Hypothalamus (tissue), 51 donors: ENCODE measurements around the gene RSU1.
"Not testable (repeated sequence)": the region's sequence is repeated elsewhere in the genome, so short reads cannot be mapped to it uniquely, and the experiment has no call there.

ENCODE experiments used
- DNase-seq, 51 donors: peaks; one replicate each; lab custom pipeline; 2025; lab: John Stamatoyannopoulos, UW

Gene RSU1

GRCh38 chr10:16817125-16818019 lies at the start of gene RSU1:
RSU1 (minus strand) TSS chr10:16817424; CDS start chr10:16817081, 343 bp downstream.
- DNase-seq, result peak; percentile 95 to 100 (median 99)

DNA sequence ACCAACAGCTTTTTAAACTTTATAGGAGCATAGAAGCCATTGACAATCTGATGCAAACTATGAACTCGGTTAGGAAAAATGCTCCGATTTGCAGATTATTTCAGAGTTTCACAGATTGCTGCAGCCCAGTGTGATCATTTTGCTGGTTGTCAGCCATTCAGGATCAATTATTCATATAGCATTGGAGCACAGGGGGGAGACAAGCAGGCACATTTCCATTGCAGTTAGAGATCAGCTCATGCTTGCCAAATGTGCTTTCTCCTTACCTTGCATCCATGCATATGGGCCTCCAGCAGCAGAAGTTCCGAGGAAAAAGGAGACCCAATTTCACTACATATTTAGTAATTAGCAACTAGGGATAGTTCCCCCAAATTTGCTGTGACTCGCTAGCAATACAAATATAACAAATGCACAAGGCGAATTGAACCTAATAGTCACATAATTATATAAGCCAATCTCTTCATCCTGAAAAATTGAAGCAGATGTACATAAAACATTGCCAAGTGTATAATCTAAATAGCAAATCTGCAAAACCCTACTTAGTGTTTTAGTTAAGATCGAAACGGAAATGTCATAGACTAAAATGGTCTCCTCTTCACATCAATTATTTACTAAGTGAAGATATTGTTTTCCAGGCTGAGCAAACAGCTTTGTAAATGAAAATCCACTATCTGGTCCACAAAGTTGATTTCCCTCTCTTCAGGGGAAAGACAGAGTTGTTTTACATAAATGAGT lies 49.5 kb upstream of the RSU1 start:
- DNase-seq, result no peak

DNA sequence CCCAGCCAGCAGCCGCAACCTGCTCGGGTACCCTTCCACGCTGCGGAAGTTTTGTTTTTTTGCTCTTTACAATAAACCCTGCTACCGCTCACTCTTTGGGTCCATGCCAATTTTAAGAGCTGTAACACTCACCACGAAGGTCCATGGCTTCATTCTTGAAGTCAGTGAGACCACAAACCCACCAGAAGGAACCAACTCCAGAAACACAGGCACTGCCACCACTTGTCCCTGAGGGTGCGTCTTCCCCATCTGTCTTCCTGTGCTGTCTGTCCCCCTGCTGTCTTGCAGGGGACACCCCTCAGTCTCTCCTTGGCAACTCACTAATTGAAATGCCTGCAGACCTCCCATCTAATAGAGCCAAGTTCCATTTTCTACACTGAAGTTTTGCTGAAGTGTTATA lies 48.5 kb upstream of the RSU1 start:
- DNase-seq, result no peak

- DNase-seq, result no peak
These were observed 46.5 kb upstream of the RSU1 start for GRCh38 chr10:16863766-16864165.

DNA sequence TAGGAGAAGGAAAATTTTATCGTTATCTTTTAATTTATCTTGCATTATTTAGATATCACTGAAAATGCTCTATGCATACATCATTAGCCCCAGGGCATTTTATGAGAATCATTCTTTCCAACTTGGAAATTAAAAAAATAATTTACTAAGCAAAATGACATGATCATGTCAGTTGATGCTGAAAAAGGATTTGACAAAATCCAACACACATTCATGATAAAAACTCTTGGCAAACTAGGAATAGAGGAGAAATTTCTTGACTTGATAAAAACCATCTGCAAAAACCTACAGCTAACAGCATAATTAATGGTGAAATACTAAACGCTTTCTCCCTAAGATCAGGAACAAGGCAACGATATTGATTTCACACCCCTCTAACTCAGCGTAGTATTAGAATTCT lies 40.2 kb upstream of the RSU1 start:
- DNase-seq, result no peak

- no peak for DNase-seq
These were observed 39.3 kb upstream of the RSU1 start for GRCh38 chr10:16856567-16856966.

DNA sequence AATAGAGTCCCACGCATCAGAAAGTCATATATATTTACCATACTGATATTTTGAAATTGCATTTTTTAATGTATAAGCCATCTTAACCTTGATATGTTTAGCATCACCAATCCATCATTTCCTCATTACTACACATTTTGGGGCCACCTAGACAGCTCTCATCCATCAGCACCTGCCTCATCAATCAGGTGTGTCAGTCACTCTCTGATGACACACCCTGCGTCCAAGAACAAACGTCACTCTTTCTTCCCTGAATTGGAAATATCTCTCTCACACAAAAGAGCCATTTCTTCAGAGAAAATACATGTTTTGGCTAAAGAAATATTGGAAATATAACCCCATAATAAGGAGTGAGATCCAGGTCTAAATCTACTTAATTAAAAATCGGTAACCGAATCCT lies 38.9 kb upstream of the RSU1 start:
- no peak for DNase-seq

DNA sequence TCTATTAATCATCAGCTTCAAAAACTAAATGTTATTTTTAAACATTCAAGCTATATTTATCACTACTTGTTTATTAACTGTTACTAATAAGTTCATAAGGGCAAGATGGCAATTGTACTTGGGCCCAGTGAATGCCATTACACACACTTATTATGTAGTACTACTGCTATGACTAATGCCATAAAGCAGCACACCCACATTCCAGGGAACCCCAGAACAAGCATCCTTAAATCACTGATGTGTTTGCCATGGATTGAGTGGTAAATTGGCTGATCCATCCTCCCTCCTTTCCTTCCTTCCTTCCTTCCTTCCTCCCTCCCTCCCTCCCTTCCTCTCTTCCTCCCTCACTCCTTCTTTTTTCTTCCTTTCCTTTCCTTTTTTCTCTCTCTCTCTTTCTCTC lies 37.4 kb upstream of the RSU1 start:
- DNase-seq, result no peak

DNA sequence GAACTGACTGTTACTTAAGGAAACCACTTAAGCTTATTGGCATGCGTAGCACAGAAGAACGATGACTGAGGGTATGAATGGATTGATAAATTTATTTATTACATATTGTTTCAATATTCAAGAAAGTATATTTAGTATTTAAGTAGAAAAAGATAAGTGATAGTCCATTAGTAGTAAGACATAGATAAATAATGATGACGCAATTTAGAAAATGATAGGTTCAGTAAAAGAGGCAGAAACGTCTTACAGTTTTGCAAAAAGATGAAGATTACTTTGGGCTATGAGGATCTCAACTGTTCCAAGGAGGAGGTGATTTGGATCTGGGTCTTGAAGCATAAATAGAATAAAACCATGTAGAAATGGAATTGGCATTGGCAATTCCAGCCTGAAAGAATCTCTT lies 36.6 kb upstream of the RSU1 start:
- DNase-seq, result no peak

- no peak for DNase-seq
These were observed 36.0 kb upstream of the RSU1 start for GRCh38 chr10:16853201-16853600.

DNA sequence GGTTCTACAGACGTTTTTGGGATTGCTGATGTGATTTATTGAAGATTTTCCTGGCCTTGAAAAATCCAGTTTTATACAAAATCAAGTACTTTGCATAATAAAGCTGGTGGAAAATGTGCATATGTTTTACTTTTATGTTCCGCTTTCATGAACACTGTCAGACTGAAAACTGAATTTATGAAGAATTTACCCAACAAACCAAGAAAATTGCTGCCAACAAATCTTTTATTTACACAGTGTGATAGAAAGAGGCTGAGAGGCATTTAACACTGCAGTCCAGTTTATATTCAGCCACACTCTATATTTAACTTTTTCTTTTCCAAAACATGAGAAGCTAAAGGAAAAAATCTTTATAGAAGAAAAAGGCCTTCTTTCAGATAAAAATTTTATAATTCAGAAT lies 35.4 kb upstream of the RSU1 start:
- DNase-seq, result no peak

DNA sequence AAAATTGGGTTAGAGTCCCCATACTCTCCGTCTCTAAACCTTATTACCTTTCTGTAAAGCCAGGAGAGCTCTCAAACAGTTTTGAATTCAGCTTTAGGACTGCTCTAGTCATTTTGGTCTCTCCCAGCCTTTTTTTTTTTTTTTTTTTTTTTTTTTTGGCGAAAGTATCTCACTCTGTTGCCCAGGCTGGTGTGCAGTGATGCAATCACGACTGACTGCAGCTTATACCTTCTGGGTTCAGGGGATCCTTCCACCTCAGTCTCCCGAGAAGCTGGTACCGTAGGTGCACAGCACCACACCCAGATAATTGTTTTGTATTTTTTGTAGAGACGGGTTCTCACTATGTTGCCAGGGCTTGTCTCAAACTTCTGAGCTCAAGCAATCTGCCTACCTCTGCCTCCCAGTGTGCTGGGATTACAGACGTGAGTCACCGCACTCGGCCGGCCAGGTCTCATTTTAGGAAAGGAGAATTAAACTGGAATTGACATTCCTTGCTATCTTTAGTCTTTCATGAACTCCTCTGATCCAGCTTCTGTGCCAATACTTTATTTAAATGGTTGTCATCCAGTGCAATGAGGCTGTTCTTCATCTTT lies 31.4 kb upstream of the RSU1 start:
- no peak for DNase-seq

DNA sequence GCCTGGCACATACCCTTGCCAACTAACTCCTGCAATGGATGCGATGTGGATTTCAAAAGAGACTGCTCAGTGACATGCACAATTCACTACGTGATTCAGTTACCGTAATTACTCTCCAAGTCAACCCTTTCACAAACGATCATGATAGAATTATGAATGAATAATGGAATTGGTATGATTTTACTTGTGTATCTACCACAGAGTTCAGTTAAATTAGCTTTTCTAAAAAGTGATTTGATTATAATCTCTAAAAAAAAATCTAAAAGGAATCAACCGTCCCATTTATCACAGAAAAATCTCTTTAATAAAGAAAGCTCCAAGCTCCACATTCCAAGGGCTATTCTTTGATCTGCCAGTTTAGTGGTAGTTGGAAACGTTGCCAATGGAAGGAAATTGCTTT lies 30.4 kb upstream of the RSU1 start:
- DNase-seq, result no peak

DNA sequence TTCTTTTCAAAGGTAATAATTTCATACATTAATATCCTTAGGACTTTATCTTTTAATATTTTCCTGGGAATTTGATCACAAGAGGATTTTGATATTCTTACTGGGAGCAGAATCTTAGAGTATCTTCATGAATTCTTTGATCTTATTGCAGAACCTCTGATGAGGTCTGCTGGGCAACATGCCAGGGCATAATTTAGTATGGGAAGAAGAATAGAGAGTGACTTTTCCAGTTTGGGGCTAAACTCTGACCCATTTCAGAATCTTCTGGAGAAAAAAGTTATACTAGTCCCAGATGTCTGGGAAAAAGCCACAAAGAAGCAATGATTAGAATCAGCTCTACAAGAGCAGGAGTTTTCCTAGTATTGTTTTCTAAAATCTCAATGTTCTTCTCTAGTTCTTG lies 28.0 kb upstream of the RSU1 start:
- no peak for DNase-seq

GRCh38 chr10:16843252-16843870 lies 26.1 kb upstream of the RSU1 start:
- peak in 2 of 51 donors; percentile 30 to 58 for DNase-seq

DNA sequence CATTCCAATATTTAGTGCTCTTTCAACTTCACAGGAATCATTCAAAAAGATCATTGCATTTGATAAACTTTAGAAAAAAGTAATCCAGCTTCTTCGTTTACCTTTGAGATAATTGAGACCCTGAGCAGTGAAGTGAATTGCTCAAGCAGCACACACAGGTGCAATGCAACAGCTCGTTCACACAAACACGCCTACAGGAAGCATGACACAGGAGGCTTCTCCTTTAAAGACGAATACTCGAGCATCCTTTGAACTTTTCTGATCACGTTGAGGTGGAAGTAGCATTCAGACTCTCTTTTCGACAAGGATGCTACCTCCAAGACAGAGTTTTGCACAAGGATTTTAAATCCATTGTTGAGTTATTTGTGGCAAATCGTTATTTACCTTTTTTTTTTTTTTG lies 18.0 kb upstream of the RSU1 start:
- DNase-seq, result no peak

DNA sequence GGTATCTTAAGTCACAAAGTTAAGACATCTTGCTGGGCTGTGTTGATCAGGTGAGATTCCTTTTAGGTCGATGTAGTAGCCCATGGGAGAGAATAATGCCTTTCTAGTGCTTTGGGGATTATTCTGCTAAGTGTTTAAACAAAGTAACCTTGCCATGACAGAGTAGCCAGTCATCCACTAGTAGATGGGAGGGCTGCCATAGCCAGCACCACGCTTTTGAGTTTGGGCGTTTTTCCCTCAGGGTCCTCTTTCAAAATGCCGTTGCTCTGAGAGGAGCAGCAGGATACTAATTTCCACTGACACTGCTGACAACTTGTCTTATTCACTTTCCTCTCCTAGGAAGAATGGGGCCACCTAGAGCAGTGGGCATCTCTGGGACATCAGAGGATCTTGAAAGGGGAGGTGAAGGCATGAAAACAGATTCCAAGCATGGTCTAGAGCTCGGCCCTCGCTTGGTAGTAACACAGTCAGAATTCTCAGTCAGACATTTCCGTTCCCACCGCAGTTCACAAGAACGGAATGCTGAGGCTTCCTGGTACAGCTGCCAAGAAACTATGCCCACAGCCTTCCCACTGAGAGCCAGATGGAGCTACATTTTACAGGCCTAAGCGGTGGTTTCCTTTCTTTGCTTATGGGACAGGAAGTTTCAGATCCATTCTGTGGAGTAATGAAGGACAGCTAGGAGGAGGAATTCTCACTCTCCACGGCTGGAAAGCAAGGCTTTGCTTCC lies 15.3 kb upstream of the RSU1 start:
- peak in 1 of 51 donors; percentile 25 for DNase-seq

DNA sequence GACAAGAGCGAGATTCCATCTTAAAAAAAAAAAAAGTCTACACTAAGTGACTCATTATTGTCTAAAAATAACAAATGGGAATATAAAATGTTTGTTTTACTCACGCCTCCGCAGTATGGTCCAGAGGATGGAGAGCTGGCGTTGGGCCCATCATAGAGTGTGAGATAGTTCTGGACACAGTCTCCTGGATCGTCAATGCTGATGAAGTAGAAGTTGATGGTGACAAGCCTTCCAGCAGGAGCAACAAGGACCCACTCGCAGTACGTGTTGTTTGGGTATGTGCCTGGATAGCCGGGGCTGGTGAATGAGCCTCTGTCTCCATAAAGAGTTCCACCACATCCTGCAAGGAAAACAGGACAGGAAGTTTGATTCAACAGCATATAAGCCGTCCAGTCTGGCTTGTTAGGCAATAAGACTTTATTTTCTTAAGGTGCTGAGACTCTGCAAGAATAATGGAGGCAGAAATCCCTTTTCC lies 11.5 kb upstream of the RSU1 start:
- DNase-seq, result no peak

GRCh38 chr10:16828114-16828568 lies 10.9 kb upstream of the RSU1 start:
- peak in 23 of 51 donors; percentile 4 to 64 (median 24) for DNase-seq

GRCh38 chr10:16827474-16827873 lies 10.2 kb upstream of the RSU1 start:
- DNase-seq, result not testable (repeated sequence)
